Adrenal gland (tissue), 12 donors: ENCODE data around the gene PARD3B. TPM values are rescaled to one million over a fixed set of nuclear protein-coding genes. Genes with fewer than 3 reads are reported as not detected.

ENCODE experiments used
- DNase-seq, 7 donors: peaks; one replicate each; pipeline ENCODE4 v3.0.0-alpha.2; 2019 to 2020
- H3K27ac ChIP-seq, 5 donors: fragments of 200-600 bp; sonication (generic) in 4 of 5; 1 replicate in 3 of 5; 2 replicates in 2 of 5; pipeline versions ENCODE4 v1.5.1 to v1.8.0; 2016 to 2020; ENCODE audit warnings: mild to moderate bottlenecking in 1 of 5
- H3K27me3 ChIP-seq: fragments of 200-600 bp; 2 replicates; pipeline ENCODE4 v1.8.0; 2021
- H3K36me3 ChIP-seq, 2 donors: fragments of 200-600 bp; replicated peaks in 1 of 2; 1 replicate in 1 of 2; 2 replicates in 1 of 2; pipeline versions ENCODE4 v1.5.1 to v1.8.0; 2018 to 2022
- H3K4me1 ChIP-seq, 2 donors: fragments of 200-600 bp; replicated peaks in 1 of 2; 1 replicate in 1 of 2; 2 replicates in 1 of 2; pipeline versions ENCODE4 v1.5.1 to v1.8.0; 2018 to 2021
- H3K4me3 ChIP-seq, 4 donors: fragments of 200-600 bp; sonication (generic) in 3 of 4; one replicate each; pipeline ENCODE4 v1.5.1; 2016 to 2018
- H3K9me3 ChIP-seq, 3 donors: fragments of 200-600 bp; sonication (generic) in 1 of 3; replicated peaks in 1 of 3; 1 replicate in 2 of 3; 2 replicates in 1 of 3; pipeline versions ENCODE4 v1.5.1 to v1.8.0; 2016 to 2021
- POLR2A ChIP-seq, 2 donors: fragments of 450-650 bp; IDR thresholded peaks; one replicate each; pipeline ENCODE4 v1.6.1; 2017; ENCODE audit warnings: antibody characterized with exemption in 2 of 2, mild to moderate bottlenecking in 2 of 2, moderate library complexity in 1 of 2
- WGBS, 4 donors: extraction: QIAGEN DNeasy Blood & Tissue Kit in 2 of 4; methylation state at CpG; one replicate each; pipeline versions ENCODE4 v1.1.5 to v1.1.7; 2013 to 2017; 5-methylcytosine and 5-hydroxymethylcytosine counted together
- intact Hi-C, 2 donors: fragments of 100-400 bp; cut with DNase I; formaldehyde crosslinking; loops; one replicate each; pipeline versions ENCODE4 v1.14.1 to v1.15.0; 2022 to 2023
- polyA plus RNA-seq, 3 donors: library from polyadenylated mRNA; stranded (reverse); fragments of 200-250 nt in 2 of 3; fragments of 350-450 nt in 1 of 3; fragmentation: Illumina TruSeq in 1 of 3; extraction: RNeasy Lipid Tissue Mini Kit (QIAGEN cat#74804) in 1 of 3; gene quantifications; one replicate each; pipeline ENCODE4 v1.2.3, GENCODE V29; 2013 to 2014
- total RNA-seq, 9 donors: library from RNA; depleted of rRNA in 4 of 9; stranded (reverse); fragments of >200 nt in 4 of 9; fragments of 120-200 nt in 1 of 9; fragmentation: NEBNext Ultra II Directional in 1 of 9; extraction: Animal tissue kit (Norgen Biotek cat#: 25700) in 1 of 9; gene quantifications; one replicate each; pipeline versions ENCODE4 v1.1.0 to v1.2.4, GENCODE V29; 2013 to 2023
- TF ChIP-seq, protein P1 (sequence below), 6 experiments: fragments of 450-650 bp in 4 of 6; fragments of 200-600 bp in 2 of 6; sonication (generic) in 1 of 6; IDR thresholded peaks; 1 replicate in 5 of 6; 2 replicates in 1 of 6; pipeline versions ENCODE4 v1.5.1 to v1.8.0; 2016 to 2021; ENCODE audit warnings: antibody characterized with exemption in 6 of 6, mild to moderate bottlenecking in 2 of 6, moderate library complexity in 1 of 6
- donor health status: healthy with polysubstance abuse.
- donor health status: Bipolar disorder and iron deficiency.
- donor health status: DM: yes; HTN: yes; CAD: no.
- donor health status: DM: no; HTN: no; CAD: no.
- donor health status: DM: no; HTN: no; CAD: no.
- donor health status: DM: yes; HTN: yes; CAD: no.

PARD3B gene
- total and polyA plus RNA-seq, 12 donors: 1.9 to 20.4 (median 9.5) TPM

- Histone ChIP-seq H3K27ac (no peak overlapping the region), H3K4me1 (no peaks in the 10 kb centered on the region), H3K36me3 (no peaks in the 10 kb centered on the region), H3K9me3 (no peaks in the 10 kb centered on the region), H3K27me3 (no peaks in the 10 kb centered on the region), H3K4me3 (no peak overlapping the region)
- TF ChIP-seq, protein P1, sequence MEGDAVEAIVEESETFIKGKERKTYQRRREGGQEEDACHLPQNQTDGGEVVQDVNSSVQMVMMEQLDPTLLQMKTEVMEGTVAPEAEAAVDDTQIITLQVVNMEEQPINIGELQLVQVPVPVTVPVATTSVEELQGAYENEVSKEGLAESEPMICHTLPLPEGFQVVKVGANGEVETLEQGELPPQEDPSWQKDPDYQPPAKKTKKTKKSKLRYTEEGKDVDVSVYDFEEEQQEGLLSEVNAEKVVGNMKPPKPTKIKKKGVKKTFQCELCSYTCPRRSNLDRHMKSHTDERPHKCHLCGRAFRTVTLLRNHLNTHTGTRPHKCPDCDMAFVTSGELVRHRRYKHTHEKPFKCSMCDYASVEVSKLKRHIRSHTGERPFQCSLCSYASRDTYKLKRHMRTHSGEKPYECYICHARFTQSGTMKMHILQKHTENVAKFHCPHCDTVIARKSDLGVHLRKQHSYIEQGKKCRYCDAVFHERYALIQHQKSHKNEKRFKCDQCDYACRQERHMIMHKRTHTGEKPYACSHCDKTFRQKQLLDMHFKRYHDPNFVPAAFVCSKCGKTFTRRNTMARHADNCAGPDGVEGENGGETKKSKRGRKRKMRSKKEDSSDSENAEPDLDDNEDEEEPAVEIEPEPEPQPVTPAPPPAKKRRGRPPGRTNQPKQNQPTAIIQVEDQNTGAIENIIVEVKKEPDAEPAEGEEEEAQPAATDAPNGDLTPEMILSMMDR (IDR thresholded peaks at IDR 0.05): no peak
- TF ChIP-seq POLR2A (IDR thresholded peaks at IDR 0.05): no peak
- 85 to 92% (median 88%) methylated on average over 6 of the region's 6 CpGs for WGBS, 4 donors
- intact Hi-C loops: loop anchor here in 1 of 2 donors (10.0 kb wide), 1 partner anchor 815 kb away; no protein-coding TSS in a partner anchor
- DNase-seq: no peak
Observed at GRCh38 chr2:204860274-204860673, 315.0 kb downstream of the PARD3B start.

- intact Hi-C loops: loop anchor here in 1 of 2 donors (10.0 kb wide), 1 partner anchor 812 kb away; no protein-coding TSS in a partner anchor
- no peaks in the 10 kb centered on the region for H3K4me1 ChIP-seq
- no peak overlapping the region for H3K27ac ChIP-seq
- no peaks in the 10 kb centered on the region for H3K36me3 ChIP-seq
- 89 to 99% (median 97%) methylated on average over 7 of the region's 7 CpGs for WGBS, 4 donors
- no peak overlapping the region for H3K4me3 ChIP-seq
- H3K9me3 ChIP-seq: no peaks in the 10 kb centered on the region
- DNase-seq: no peak
- TF ChIP-seq, protein P1 (IDR thresholded peaks at IDR 0.05): no peak
- TF ChIP-seq POLR2A (IDR thresholded peaks at IDR 0.05): no peak
- no peaks in the 10 kb centered on the region for H3K27me3 ChIP-seq
Observed at GRCh38 chr2:204862809-204863208, 317.5 kb downstream of the PARD3B start.

DNA sequence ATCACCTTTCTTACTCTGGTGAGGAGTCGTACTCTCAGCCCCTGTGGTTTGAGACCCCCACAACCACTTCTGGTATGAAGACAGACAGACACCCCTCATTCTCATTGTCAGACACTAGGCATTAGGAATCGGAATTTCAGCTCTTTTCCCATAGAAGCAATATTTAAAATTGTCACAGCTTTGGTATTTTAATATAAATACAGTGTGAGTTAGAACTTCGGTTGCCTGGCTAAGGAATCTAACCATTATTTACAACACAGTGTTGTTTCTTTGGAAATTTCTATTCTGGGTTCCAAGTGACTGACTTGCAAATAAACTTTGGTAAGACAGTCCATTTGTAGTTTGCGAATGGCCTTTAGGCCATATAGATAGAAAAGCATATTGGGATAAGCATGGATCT, 318.1 kb downstream of the PARD3B start:
- Histone ChIP-seq H3K27ac (no peak overlapping the region), H3K36me3 (no peaks in the 10 kb centered on the region), H3K4me1 (no peaks in the 10 kb centered on the region), H3K27me3 (no peaks in the 10 kb centered on the region), H3K4me3 (no peak overlapping the region), H3K9me3 (no peaks in the 10 kb centered on the region)
- DNase-seq: no peak
- 90 to 94% (median 93%) methylated on average over 4 of the region's 4 CpGs for WGBS, 4 donors
- intact Hi-C loops: loop anchor here in 1 of 2 donors (10.0 kb wide), 1 partner anchor 811 kb away; no protein-coding TSS in a partner anchor
- TF ChIP-seq POLR2A (IDR thresholded peaks at IDR 0.05): no peak
- TF ChIP-seq, protein P1 (IDR thresholded peaks at IDR 0.05): no peak

DNA sequence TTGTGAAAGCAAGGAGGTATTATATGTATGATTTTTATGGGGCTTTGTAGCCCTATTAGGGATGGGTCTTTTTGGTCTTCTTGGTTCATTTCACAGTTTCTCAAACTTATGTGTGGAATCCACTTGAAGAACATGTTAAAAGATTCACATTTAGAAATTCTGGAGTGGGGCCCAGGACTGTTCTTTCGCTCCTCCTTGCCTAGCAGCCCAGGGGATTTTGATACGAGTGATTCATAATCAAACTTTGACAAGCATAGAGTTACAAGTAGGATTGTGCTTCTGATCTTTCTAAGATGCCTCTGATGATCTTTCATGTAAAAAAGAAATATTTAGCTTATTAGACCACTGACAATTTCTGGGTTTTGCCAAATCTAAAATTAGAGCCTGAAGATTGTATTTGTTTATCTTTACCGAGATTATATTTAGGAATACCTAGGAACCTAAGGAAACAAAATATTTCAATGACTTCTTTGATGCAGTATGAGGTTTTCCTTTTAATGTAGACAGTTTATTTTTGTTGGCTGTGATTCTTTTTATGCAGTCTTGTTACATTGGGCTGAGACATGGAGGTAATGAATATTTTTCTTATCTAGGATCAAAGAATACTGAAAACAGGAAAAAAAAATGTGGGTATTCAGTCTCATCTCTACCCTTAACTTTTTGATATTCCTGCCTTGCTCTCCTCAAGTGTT, 324.0 kb downstream of the PARD3B start:
- H3K36me3 ChIP-seq: no peaks in the 10 kb centered on the region
- H3K4me3 ChIP-seq: no peak overlapping the region
- DNase-seq: peak in 1 of 7 donors; percentile 1
- H3K9me3 ChIP-seq: no peaks in the 10 kb centered on the region
- H3K27ac ChIP-seq: no peak overlapping the region
- 17 to 45% (median 38%) methylated on average over 3 of the region's 3 CpGs for WGBS, 4 donors
- TF ChIP-seq, protein P1 (IDR thresholded peaks at IDR 0.05): no peak
- TF ChIP-seq POLR2A (IDR thresholded peaks at IDR 0.05): no peak
- no peaks in the 10 kb centered on the region for H3K27me3 ChIP-seq
- intact Hi-C loops: loop anchor here in 1 of 2 donors (10.0 kb wide), 1 partner anchor 806 kb away; no protein-coding TSS in a partner anchor
- H3K4me1 ChIP-seq: peaks cover 0 to 26% of the 10 kb centered on the region in 2 donors
